ENCODE measurements around the gene SINHCAF. TPM values are rescaled to one million over a fixed set of nuclear protein-coding genes. Genes with fewer than 3 reads are reported as not detected.

The SINHCAF gene
- total RNA-seq, 1 donor from 2014 or later, result 391 TPM

- no peaks in the 10 kb centered on the region for H3K36me3 Mint-ChIP-seq (ENCODE audit: insufficient read depth)
- peaks cover 61% of the 10 kb centered on the region for H3K27me3 Mint-ChIP-seq
- no peak for DNase-seq (ENCODE audit: low spot score, unreplicated experiment)
- H3K27ac Mint-ChIP-seq, result peak overlapping the region; percentile 18
- no peaks in the 10 kb centered on the region for H3K9me3 Mint-ChIP-seq (ENCODE audit: low read depth)
- TF ChIP-seq CTCF (IDR thresholded peaks at IDR 0.05; ENCODE audit: unreplicated experiment), result no peak
- no peak overlapping the region for H3K4me3 Mint-ChIP-seq (ENCODE audit: low read depth)
- peaks cover 11% of the 10 kb centered on the region for H3K4me1 Mint-ChIP-seq (ENCODE audit: low read depth)
Observed at GRCh38 chr12:31235868-31236395, 90.0 kb downstream of the SINHCAF start.

GRCh38 chr12:31234955-31235867 lies 90.7 kb downstream of the SINHCAF start:
- Mint-ChIP-seq H3K36me3 (ENCODE audit: insufficient read depth) (no peaks in the 10 kb centered on the region), H3K4me1 (ENCODE audit: low read depth) (peaks cover 11% of the 10 kb centered on the region), H3K4me3 (ENCODE audit: low read depth) (no peak overlapping the region), H3K27ac (peak overlapping the region; percentile 79), H3K9me3 (ENCODE audit: low read depth) (no peaks in the 10 kb centered on the region), H3K27me3 (peaks cover 61% of the 10 kb centered on the region)
- peak; percentile 57 for DNase-seq (ENCODE audit: low spot score, unreplicated experiment)
- peak; percentile 74 for TF ChIP-seq CTCF (IDR thresholded peaks at IDR 0.05; ENCODE audit: unreplicated experiment)

GRCh38 chr12:31234053-31234840 lies 91.7 kb downstream of the SINHCAF start:
- H3K27me3 Mint-ChIP-seq, result peaks cover 61% of the 10 kb centered on the region

GRCh38 chr12:31233061-31233730 lies 92.8 kb downstream of the SINHCAF start:
- Mint-ChIP-seq H3K27ac (no peak overlapping the region), H3K36me3 (ENCODE audit: insufficient read depth) (no peaks in the 10 kb centered on the region), H3K9me3 (ENCODE audit: low read depth) (no peaks in the 10 kb centered on the region), H3K4me3 (ENCODE audit: low read depth) (no peak overlapping the region), H3K4me1 (ENCODE audit: low read depth) (peaks cover 15% of the 10 kb centered on the region), H3K27me3 (peaks cover 58% of the 10 kb centered on the region)
- no peak for TF ChIP-seq CTCF (IDR thresholded peaks at IDR 0.05; ENCODE audit: unreplicated experiment)
- DNase-seq (ENCODE audit: low spot score, unreplicated experiment), result no peak

More at GRCh38 chr12:31234053-31234840, 91.7 kb downstream of the SINHCAF start:
- DNase-seq (ENCODE audit: low spot score, unreplicated experiment), result no peak
- TF ChIP-seq CTCF (IDR thresholded peaks at IDR 0.05; ENCODE audit: unreplicated experiment), result no peak
- Mint-ChIP-seq H3K4me3 (ENCODE audit: low read depth) (no peak overlapping the region), H3K36me3 (ENCODE audit: insufficient read depth) (no peaks in the 10 kb centered on the region), H3K4me1 (ENCODE audit: low read depth) (peaks cover 15% of the 10 kb centered on the region), H3K9me3 (ENCODE audit: low read depth) (no peaks in the 10 kb centered on the region), H3K27ac (peak overlapping the region; percentile 79)
